ENCODE data around the gene USP37.

The USP37 gene

DNA sequence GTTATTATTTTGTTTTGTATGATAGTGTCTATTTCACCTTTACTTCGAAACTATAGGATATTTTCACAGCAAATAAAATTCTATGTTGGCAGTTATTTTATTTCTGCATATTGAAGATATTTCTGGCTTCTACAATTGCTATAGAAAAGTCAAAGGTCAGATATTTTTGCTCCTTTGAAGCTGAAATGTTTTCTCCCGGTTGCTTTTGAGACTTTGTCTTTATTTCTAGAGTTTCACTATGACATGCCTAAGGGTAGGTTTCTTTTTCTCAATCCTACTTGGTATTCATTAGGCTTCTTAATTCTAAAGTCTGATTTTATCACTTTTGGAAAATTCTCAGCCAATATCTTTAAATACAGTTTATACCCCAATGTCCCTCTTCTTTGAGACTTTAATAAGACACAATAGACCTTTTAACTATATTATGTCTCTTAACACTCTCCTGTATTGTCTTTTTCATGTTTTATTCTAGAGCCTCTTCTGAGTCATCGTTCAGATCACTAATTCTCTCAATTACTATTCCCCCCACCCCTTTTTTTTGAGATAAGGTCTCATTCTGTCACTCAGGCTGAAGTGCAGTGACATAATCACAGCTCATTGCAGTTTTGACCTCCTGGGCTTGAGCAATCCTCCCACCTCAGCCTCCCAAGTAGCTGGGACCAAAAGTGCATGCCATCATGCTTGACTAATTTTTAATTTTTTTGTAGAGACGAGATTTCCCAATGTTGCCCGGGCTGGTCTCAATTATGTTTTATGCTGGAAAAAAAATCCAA is 50.5 kb downstream of the USP37 start:
- TF ChIP-seq, protein P1, sequence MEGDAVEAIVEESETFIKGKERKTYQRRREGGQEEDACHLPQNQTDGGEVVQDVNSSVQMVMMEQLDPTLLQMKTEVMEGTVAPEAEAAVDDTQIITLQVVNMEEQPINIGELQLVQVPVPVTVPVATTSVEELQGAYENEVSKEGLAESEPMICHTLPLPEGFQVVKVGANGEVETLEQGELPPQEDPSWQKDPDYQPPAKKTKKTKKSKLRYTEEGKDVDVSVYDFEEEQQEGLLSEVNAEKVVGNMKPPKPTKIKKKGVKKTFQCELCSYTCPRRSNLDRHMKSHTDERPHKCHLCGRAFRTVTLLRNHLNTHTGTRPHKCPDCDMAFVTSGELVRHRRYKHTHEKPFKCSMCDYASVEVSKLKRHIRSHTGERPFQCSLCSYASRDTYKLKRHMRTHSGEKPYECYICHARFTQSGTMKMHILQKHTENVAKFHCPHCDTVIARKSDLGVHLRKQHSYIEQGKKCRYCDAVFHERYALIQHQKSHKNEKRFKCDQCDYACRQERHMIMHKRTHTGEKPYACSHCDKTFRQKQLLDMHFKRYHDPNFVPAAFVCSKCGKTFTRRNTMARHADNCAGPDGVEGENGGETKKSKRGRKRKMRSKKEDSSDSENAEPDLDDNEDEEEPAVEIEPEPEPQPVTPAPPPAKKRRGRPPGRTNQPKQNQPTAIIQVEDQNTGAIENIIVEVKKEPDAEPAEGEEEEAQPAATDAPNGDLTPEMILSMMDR (IDR thresholded peaks at IDR 0.05; ENCODE audit: insufficient read depth, low read length, missing control alignments): no peak
- DNase-seq (ENCODE audit: low read depth, low spot score): no peak
- CTCF ChIA-PET: no interaction called here
- POLR2A ChIA-PET: no interaction called here
- no peak overlapping the region for H3K4me3 ChIP-seq (ENCODE audit: low read depth, low read length)

DNA sequence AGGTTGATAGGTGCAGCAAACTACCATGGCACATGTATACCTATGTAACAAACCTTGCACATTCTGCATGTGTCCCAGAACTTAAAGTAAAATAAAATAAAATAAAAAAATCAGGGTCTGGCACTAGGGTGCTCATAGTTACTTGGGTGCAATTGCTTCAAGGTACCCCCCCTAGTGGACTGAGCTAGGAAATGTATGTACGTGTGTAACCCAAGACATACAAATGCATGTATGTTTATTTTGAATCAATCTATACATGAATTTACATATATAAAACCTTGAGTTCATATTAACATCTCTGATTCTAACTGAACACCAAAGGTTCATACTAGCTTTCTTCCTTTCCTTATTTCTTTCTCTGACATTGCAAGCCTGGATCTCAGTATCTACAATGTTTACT is 51.5 kb downstream of the USP37 start:
- TF ChIP-seq, protein P1 (IDR thresholded peaks at IDR 0.05; ENCODE audit: insufficient read depth, low read length, missing control alignments): no peak
- POLR2A ChIA-PET: no interaction called here

DNA sequence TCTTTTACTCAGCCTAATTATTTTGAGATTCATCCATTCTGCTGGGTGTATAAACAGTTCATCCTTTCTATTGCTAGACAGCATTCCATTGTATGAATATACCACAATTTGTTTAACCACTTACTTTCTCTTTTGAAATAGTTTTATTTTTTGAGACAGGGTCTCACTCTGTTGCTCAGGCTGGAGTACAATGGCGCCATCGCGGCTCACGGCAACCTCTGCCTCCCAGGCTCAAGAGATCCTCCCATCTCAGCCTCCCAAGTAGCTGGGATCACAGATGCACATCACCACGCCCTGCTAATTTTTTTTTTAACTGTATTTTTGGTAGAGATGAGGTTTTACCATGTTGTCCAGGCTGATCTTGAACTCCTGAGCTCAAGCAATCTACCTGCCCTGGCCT is 54.5 kb downstream of the USP37 start:
- DNase-seq (ENCODE audit: low read depth, low spot score): no peak
- no peak overlapping the region for H3K4me3 ChIP-seq (ENCODE audit: low read depth, low read length)
- POLR2A ChIA-PET: no interaction called here
- CTCF ChIA-PET: no interaction called here
- TF ChIP-seq, protein P1 (IDR thresholded peaks at IDR 0.05; ENCODE audit: insufficient read depth, low read length, missing control alignments): no peak

More for the DNA sequence above, 51.5 kb downstream of the USP37 start:
- DNase-seq (ENCODE audit: low read depth, low spot score): no peak
- H3K4me3 ChIP-seq (ENCODE audit: low read depth, low read length): no peak overlapping the region
- CTCF ChIA-PET: interaction anchor here (0.9 kb wide), 1 partner anchor 155 kb away, joined by 3 read pairs; the partner anchor contains the start of genes RNF25 and STK36

DNA sequence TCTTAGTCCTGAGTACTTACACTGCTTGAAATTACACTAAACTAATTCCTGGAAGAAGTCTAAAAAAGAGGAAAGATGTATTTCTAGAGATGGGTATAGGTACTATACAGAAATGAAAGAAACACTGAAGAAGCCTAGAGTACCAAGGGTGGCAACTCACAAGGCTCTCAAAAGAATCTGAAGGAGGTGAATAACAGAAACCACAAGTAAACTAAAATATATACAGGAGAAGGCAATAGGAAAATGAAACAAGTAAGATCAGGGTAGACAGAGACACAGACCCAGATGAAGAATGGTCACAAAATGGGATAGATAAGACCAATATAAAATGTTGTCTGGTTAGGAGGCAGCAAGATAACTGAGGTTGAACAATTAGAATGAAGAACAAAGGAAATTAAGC is 59.9 kb downstream of the USP37 start:
- CTCF ChIA-PET: no interaction called here
- DNase-seq (ENCODE audit: low read depth, low spot score): no peak
- POLR2A ChIA-PET: no interaction called here
- TF ChIP-seq, protein P1 (IDR thresholded peaks at IDR 0.05; ENCODE audit: insufficient read depth, low read length, missing control alignments): no peak
- H3K4me3 ChIP-seq (ENCODE audit: low read depth, low read length): no peak overlapping the region

DNA sequence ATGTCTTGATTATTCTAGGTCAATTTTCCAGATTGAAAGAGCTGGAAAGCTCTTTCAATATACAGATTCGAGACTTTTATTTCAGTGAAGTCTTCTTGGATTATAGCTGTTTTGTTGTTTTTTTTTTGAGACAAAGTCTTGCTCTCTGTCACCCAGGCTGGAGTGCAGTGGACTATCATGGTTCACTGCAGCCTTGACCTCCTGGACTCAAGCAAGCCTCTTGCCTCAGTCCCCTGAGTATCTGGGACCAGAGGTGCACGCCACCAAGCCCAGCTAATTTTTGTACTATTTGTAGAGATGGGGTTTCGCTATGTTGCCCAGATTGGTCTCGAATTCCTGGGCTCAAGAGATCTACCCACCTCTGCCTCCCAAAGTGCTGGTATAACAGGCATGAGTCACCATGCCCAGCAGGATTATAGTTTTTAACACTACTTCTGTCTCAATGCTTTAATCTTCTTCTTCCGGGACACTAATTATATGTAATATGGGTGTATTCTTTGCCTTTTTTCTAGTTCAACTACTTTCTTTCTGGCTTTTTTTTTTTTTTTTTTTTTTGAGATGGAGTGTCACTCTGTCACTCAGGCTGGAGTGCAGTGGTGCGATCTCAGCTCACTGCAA is 62.3 kb downstream of the USP37 start:
- H3K4me3 ChIP-seq (ENCODE audit: low read depth, low read length): no peak overlapping the region
- ChIA-PET POLR2A (no interaction called here), CTCF (no interaction called here)
- TF ChIP-seq, protein P1 (IDR thresholded peaks at IDR 0.05; ENCODE audit: insufficient read depth, low read length, missing control alignments): no peak
- DNase-seq (ENCODE audit: low read depth, low spot score): no peak

DNA sequence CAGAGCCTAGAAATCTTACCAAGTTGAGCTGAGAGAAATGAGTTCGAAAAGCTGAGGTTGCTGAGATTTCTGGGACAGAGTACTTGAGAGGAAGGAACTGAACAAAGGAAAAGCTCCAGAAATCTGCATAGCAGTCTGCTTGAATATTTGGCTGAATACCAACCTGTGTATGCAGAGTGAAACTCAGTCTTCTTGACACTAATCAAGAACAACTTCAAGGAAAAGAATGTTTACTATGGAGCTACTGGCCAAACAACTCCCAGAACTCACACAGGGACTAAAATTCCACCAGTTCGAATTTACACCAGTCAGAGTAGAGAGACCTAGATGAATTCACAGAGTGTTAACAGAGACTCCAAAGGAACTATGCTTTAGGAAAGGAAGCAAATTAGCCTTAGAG is 66.5 kb downstream of the USP37 start:
- TF ChIP-seq, protein P1 (IDR thresholded peaks at IDR 0.05; ENCODE audit: insufficient read depth, low read length, missing control alignments): no peak
- DNase-seq (ENCODE audit: low read depth, low spot score): peak; percentile 52
- ChIA-PET CTCF (interaction anchor here (1.1 kb wide), 1 partner anchor 48 kb away, joined by 3 read pairs; no protein-coding TSS in a partner anchor), POLR2A (no interaction called here)
- no peak overlapping the region for H3K4me3 ChIP-seq (ENCODE audit: low read depth, low read length)
